Skeletal muscle tissue (tissue), 4 donors: ENCODE data around the gene MYF5. TPM values are rescaled to one million over a fixed set of nuclear protein-coding genes. Genes with fewer than 3 reads are reported as not detected.

Experiments
- H3K27ac ChIP-seq: one replicate; pipeline ENCODE4 v1.7.0; 2013; ENCODE audit warnings: mild to moderate bottlenecking, low read depth, low read length, inconsistent platforms
- H3K27me3 ChIP-seq, 3 donors: one replicate each; pipeline ENCODE4 v1.7.0; 2013; ENCODE audit warnings: low read length in 3 of 3; ENCODE audit not compliant: control insufficient read depth in 3 of 3, insufficient read depth in 3 of 3
- H3K36me3 ChIP-seq, 3 donors: one replicate each; pipeline ENCODE4 v1.7.0; 2013; ENCODE audit warnings: low read length in 3 of 3; ENCODE audit not compliant: control insufficient read depth in 3 of 3, insufficient read depth in 3 of 3
- H3K4me1 ChIP-seq, 3 donors: one replicate each; pipeline ENCODE4 v1.7.0; 2013; ENCODE audit warnings: low read length in 3 of 3, mild to moderate bottlenecking in 3 of 3; ENCODE audit not compliant: control insufficient read depth in 3 of 3, insufficient read depth in 3 of 3
- H3K4me3 ChIP-seq, 3 donors: one replicate each; pipeline ENCODE4 v1.7.0; 2013; ENCODE audit warnings: low read length in 3 of 3
- H3K9ac ChIP-seq, 3 donors: one replicate each; pipeline ENCODE4 v1.7.0; 2013; ENCODE audit warnings: low read length in 3 of 3, mild to moderate bottlenecking in 3 of 3, moderate library complexity in 2 of 3, low read depth in 1 of 3
- H3K9me3 ChIP-seq, 3 donors: one replicate each; pipeline ENCODE4 v1.7.0; 2013; ENCODE audit warnings: low read length in 3 of 3; ENCODE audit not compliant: control insufficient read depth in 3 of 3
- total RNA-seq: library from RNA; depleted of rRNA; stranded (reverse); fragments of >200 nt; gene quantifications from one replicate; pipeline ENCODE4 v1.2.3, GENCODE V29; 2014
- donor health status: Osteomylitis.

Gene MYF5
- total RNA-seq, 1 donor from 2014 or later = 28.2 TPM

DNA sequence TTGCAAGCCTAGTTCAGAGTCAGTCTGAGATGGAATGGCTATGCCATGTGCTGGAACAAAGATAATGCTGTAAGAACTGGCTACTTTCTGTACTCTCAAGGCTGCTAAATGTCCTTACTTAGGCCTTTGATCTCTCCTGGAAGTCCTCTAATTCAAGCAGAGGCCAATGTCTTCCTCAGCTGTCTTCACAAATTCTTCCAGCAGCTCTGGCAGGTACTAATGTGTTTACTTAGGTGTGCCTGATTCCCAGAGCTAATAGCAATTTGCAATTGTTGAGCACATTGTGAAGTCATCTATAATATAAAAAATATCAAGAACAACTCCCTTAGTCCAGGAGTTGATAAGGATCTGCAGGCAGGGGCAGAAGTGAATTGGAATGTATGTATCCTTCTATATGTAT, 3.8 kb upstream of the MYF5 start:
- H3K9ac ChIP-seq = no peak overlapping the region
- H3K9me3 ChIP-seq = no peaks in the 10 kb centered on the region
- H3K27ac ChIP-seq = no peak overlapping the region
- peaks cover 3 to 11% (median 4%) of the 10 kb centered on the region in 3 donors for H3K4me1 ChIP-seq
- no peak overlapping the region for H3K4me3 ChIP-seq
- peaks cover 4 to 7% (median 6%) of the 10 kb centered on the region in 3 donors for H3K36me3 ChIP-seq
- peaks cover 0 to 10% (median 7%) of the 10 kb centered on the region in 3 donors for H3K27me3 ChIP-seq

GRCh38 chr12:80713419-80713818, 3.3 kb upstream of the MYF5 start:
- peaks cover 4 to 6% (median 5%) of the 10 kb centered on the region in 3 donors for H3K36me3 ChIP-seq
- H3K4me3 ChIP-seq = peak overlapping the region; percentile 56 to 70 (median 69)
- peaks cover 0 to 10% (median 7%) of the 10 kb centered on the region in 3 donors for H3K27me3 ChIP-seq
- peak overlapping the region; percentile 69 to 86 (median 76) for H3K9ac ChIP-seq
- H3K4me1 ChIP-seq = peaks cover 3 to 11% (median 4%) of the 10 kb centered on the region in 3 donors
- H3K27ac ChIP-seq = peak overlapping the region; percentile 80
- H3K9me3 ChIP-seq = no peaks in the 10 kb centered on the region

DNA sequence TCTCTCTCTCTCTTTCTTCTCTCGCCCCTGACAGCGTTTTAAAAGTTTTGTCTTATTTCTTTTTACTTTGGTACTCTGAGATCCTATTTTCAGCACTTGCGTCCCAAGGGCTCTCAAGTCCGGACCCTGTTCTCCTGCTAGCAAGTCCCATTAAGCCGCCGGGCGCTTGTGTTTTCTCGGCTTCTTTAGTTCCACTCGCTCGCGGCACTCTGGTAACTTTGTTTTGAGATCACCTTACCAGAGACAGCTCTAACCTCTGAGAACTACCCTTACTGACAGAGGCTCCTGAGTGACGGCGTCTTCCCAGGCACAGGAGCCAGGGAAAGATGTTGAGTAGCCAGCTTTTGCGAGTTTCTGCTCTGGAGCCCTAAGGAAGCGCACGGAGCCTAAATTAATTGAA, 2.7 kb upstream of the MYF5 start:
- Histone ChIP-seq H3K27me3 (peaks cover 0 to 10% (median 5%) of the 10 kb centered on the region in 3 donors), H3K36me3 (peaks cover 0 to under 1% (median 0%) of the 10 kb centered on the region in 3 donors), H3K4me3 (peak overlapping the region; percentile 56 to 70 (median 69)), H3K4me1 (peaks cover 3 to 11% (median 4%) of the 10 kb centered on the region in 3 donors), H3K27ac (peak overlapping the region; percentile 80), H3K9ac (peak overlapping the region; percentile 69 to 86 (median 76)), H3K9me3 (no peaks in the 10 kb centered on the region)

- peaks cover 3 to 11% (median 4%) of the 10 kb centered on the region in 3 donors for H3K4me1 ChIP-seq
- H3K36me3 ChIP-seq = no peaks in the 10 kb centered on the region
- H3K27me3 ChIP-seq = peaks cover 0 to 10% (median 5%) of the 10 kb centered on the region in 3 donors
- H3K9ac ChIP-seq = peak overlapping the region; percentile 69 to 86 (median 76)
- H3K9me3 ChIP-seq = no peaks in the 10 kb centered on the region
- peak overlapping the region in 1 of 3 donors; percentile 69 for H3K4me3 ChIP-seq
- H3K27ac ChIP-seq = peak overlapping the region; percentile 80
These were observed 1.9 kb upstream of the MYF5 start for GRCh38 chr12:80714846-80715245.

DNA sequence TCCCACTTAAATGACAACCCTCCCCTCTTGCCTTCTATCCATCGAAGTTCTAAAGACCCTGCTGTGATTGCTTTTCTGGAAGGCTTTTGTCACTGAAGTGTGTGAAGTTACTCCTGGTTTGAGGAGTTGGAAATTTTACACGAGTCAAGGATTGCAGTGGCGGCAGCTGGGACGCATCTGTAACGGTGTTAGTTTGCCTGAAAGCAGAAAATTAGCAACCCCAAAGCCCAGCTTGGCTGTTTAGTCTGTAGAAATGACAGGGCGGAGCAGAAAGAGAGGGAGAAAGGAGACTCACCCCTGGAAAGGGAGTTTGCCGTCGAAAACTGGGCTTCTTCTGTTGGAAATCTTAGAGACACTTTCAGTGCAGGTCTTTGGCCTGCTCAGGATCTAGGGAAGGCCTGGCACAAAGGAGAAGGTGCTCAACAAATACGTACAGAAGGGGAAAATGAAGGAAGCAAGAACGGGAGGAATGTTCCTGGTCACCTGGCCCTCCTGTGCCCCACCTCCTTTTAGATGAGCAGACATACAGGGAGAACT, 931 bp upstream of the MYF5 start:
- H3K9ac ChIP-seq = no peak overlapping the region
- H3K36me3 ChIP-seq = no peaks in the 10 kb centered on the region
- no peaks in the 10 kb centered on the region for H3K9me3 ChIP-seq
- H3K4me3 ChIP-seq = peak overlapping the region in 1 of 3 donors; percentile 40
- no peak overlapping the region for H3K27ac ChIP-seq
- peaks cover 0 to 10% (median 5%) of the 10 kb centered on the region in 3 donors for H3K27me3 ChIP-seq
- peaks cover 3 to 11% (median 4%) of the 10 kb centered on the region in 3 donors for H3K4me1 ChIP-seq

GRCh38 chr12:80717856-80718255, 1.1 kb downstream of the MYF5 start:
- Histone ChIP-seq H3K4me3 (no peak overlapping the region), H3K4me1 (peaks cover 0 to under 1% (median 0%) of the 10 kb centered on the region in 3 donors), H3K27me3 (peaks cover 0 to 10% (median 5%) of the 10 kb centered on the region in 3 donors), H3K36me3 (no peaks in the 10 kb centered on the region), H3K9ac (no peak overlapping the region), H3K9me3 (no peaks in the 10 kb centered on the region), H3K27ac (no peak overlapping the region)

DNA sequence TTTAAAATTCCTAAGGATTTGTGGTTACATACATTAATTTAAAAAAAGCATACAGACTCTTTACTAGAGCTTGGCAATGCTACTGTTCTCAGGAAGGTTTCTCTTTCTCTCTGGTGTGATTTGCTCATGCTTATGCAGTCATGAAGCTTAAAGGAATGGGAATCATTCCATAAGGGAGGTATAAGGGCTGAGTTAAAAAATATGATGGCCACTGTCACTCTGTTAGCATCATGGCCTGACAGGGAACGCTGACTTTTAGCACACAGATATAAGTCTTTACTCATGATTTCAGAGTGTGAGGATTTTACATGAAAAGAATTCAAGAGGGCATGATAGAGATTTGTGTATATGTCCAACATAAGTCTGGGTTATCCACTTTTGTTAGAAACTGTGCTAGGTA, 3.8 kb downstream of the MYF5 start:
- Histone ChIP-seq H3K27ac (no peak overlapping the region), H3K36me3 (no peaks in the 10 kb centered on the region), H3K4me3 (no peak overlapping the region), H3K9me3 (no peaks in the 10 kb centered on the region), H3K9ac (no peak overlapping the region), H3K4me1 (no peaks in the 10 kb centered on the region), H3K27me3 (peaks cover 0 to 10% (median 5%) of the 10 kb centered on the region in 3 donors)

- H3K4me1 ChIP-seq = no peaks in the 10 kb centered on the region
- no peak overlapping the region for H3K4me3 ChIP-seq
- no peak overlapping the region for H3K27ac ChIP-seq
- peaks cover 0 to 6% (median 5%) of the 10 kb centered on the region in 3 donors for H3K27me3 ChIP-seq
- no peak overlapping the region for H3K9ac ChIP-seq
- no peaks in the 10 kb centered on the region for H3K36me3 ChIP-seq
- no peaks in the 10 kb centered on the region for H3K9me3 ChIP-seq
These were observed 4.6 kb downstream of the MYF5 start for GRCh38 chr12:80721326-80721725.

DNA sequence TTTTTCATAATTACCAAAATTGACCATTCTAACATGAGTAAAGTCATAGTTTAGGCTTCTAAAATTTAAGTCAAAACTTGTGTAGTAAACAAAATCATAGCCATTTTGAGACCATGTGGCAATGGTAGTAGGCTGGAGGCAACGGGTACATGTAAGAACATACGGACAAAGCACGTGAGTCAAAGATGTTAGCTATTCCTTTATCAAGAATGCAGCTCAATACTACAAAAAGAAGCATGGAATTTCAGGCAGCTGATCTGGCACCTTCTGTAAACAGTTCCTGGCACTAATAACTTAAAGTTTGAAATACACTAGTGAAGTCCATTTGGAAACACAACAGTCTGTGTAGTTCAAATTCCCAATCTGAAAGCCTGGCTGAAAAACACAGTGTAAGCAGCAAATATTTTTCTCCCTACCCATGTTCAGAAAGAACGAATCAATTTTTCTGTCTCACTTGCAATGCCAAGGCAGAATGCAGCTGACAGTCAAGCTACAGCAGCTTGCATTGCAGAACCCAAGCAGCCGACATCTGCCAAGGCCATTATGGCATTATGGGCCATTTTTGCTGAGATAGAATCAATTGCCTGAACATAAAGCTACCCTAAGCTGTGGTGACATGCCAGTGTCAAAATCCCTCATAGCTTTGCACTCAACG, 29.3 kb downstream of the MYF5 start:
- no peak overlapping the region for H3K4me3 ChIP-seq
- H3K4me1 ChIP-seq = no peaks in the 10 kb centered on the region
- H3K27me3 ChIP-seq = no peaks in the 10 kb centered on the region
- H3K27ac ChIP-seq = no peak overlapping the region
- no peaks in the 10 kb centered on the region for H3K9me3 ChIP-seq
- H3K36me3 ChIP-seq = no peaks in the 10 kb centered on the region
- no peak overlapping the region for H3K9ac ChIP-seq

DNA sequence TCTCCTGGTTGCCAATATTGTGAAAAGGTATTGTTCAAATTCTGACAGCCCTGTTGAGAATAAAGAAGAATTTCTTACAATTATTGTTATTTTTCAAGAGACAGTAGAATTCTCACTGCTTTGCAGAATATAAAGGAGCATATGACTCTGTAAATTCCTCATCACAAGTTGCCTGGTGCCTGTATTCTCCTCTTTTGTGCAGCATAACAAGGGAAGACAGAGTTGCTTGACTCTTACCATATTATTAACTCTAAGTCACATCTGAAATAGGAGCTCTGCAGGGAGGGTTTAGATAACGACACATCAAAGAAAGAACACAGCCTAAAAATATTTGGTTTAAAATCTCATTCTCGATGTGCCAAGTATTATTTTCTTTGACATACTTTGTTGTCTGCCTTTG, 31.1 kb downstream of the MYF5 start:
- H3K9me3 ChIP-seq = no peaks in the 10 kb centered on the region
- no peak overlapping the region for H3K4me3 ChIP-seq
- H3K36me3 ChIP-seq = no peaks in the 10 kb centered on the region

More for the DNA sequence above, 31.1 kb downstream of the MYF5 start:
- no peaks in the 10 kb centered on the region for H3K4me1 ChIP-seq
- H3K9ac ChIP-seq = no peak overlapping the region
- H3K27ac ChIP-seq = no peak overlapping the region
- no peaks in the 10 kb centered on the region for H3K27me3 ChIP-seq
